HG02571 (cell line): Measurements from ENCODE around the gene DOCK2.
"Not testable (repeated sequence)": the region's sequence is repeated elsewhere in the genome, so short reads cannot be mapped to it uniquely, and the experiment has no call there.

ENCODE experiments used
- ATAC-seq: cut with Tn5 transposase; IDR thresholded peaks from one replicate; pipeline ENCODE4 v1.9.1; 2021; ENCODE audit warnings: mild to moderate bottlenecking, moderate library complexity; ENCODE audit not compliant: unreplicated experiment

Gene DOCK2

GRCh38 chr5:169637549-169638121 lies 560 bp downstream of the DOCK2 start:
- ATAC-seq = peak; percentile 67

- ATAC-seq = no peak
These were observed 4.2 kb downstream of the DOCK2 start for GRCh38 chr5:169641253-169641652.

GRCh38 chr5:169646856-169647255 lies 9.8 kb downstream of the DOCK2 start:
- no peak for ATAC-seq

- ATAC-seq = peak; percentile 36
These were observed 10.5 kb downstream of the DOCK2 start for GRCh38 chr5:169647566-169647965.

GRCh38 chr5:169648725-169649310 lies 11.7 kb downstream of the DOCK2 start:
- no peak for ATAC-seq

GRCh38 chr5:169649486-169649885 lies 12.4 kb downstream of the DOCK2 start:
- ATAC-seq = no peak

GRCh38 chr5:169650701-169651331 lies 13.7 kb downstream of the DOCK2 start:
- ATAC-seq = peak; percentile 39

- no peak for ATAC-seq
These were observed 14.5 kb downstream of the DOCK2 start for GRCh38 chr5:169651526-169651925.

- no peak for ATAC-seq
These were observed 15.0 kb downstream of the DOCK2 start for GRCh38 chr5:169652057-169652456.

- ATAC-seq = no peak
These were observed 16.0 kb downstream of the DOCK2 start for GRCh38 chr5:169653091-169653490.

GRCh38 chr5:169655353-169655752 lies 18.3 kb downstream of the DOCK2 start:
- no peak for ATAC-seq

GRCh38 chr5:169656125-169656901 lies 19.2 kb downstream of the DOCK2 start:
- peak; percentile 52 for ATAC-seq

GRCh38 chr5:169657127-169657526 lies 20.1 kb downstream of the DOCK2 start:
- no peak for ATAC-seq

- not testable (repeated sequence) for ATAC-seq
These were observed 25.4 kb downstream of the DOCK2 start for GRCh38 chr5:169662451-169662850.

GRCh38 chr5:169663537-169663936 lies 26.5 kb downstream of the DOCK2 start:
- ATAC-seq = no peak

GRCh38 chr5:169666365-169666764 lies 29.3 kb downstream of the DOCK2 start:
- no peak for ATAC-seq

- ATAC-seq = no peak
These were observed 31.0 kb downstream of the DOCK2 start for GRCh38 chr5:169667896-169668674.

GRCh38 chr5:169668732-169669131 lies 31.7 kb downstream of the DOCK2 start:
- ATAC-seq = no peak

- ATAC-seq = peak; percentile 99
These were observed 33.9 kb downstream of the DOCK2 start for GRCh38 chr5:169670769-169671525.

- ATAC-seq = no peak
These were observed 45.0 kb downstream of the DOCK2 start for GRCh38 chr5:169682026-169682425.
